Hepatic stellate cell (primary cell): ENCODE measurements around the gene MGP.
A peak's percentile ranks its signal among the peaks of the same experiment; 100 is the strongest.

Experiments
- DNase-seq: peaks from one replicate; pipeline ENCODE4 v3.0.0; 2011; ENCODE audit warnings: low spot score

MGP gene

GRCh38 chr12:14860490-14860889 is 25.2 kb downstream of the MGP start:
- DNase-seq, result no peak

DNA sequence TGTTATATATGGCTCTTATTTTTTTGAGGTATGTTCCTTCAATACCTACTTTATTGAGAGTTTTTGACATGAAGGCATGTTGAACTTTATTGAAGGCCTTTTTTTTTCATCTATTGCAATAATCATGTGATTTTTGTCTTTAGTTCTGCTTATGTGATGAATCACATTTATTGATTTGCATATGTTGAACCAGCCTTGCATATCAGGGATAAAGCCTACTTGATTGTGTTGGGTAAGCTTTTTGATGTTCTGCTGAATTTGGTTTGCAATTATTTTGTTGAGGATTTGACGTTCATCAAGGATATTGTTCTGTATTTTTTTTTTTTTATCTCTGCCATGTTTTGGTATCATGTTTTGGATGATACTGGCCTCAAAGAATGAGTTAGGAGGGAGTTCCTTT is 27.1 kb downstream of the MGP start:
- DNase-seq, result no peak

GRCh38 chr12:14854586-14855183 is 31.0 kb downstream of the MGP start:
- DNase-seq, result no peak

GRCh38 chr12:14853961-14854360 is 31.7 kb downstream of the MGP start:
- DNase-seq, result no peak

DNA sequence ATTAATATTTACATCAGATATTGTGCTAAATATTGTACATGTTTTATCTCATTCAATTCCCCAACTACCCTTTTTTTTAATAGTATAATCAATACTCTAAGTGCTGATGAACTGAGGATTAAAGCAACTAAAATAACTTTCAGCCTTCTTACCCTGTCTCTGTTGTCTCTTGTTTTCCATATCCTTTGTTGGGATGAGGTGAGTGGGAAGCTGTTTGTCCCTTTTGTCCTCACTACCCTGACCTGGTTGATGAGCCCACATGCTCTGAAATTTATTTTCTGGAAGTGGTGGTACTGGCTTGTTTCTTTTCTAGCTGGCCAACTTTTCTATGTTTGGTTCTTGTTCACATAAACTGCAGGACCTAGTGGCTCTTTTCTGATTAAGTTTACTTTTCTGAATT is 32.8 kb downstream of the MGP start:
- DNase-seq, result no peak

- DNase-seq, result no peak
Observed at GRCh38 chr12:14850929-14851663, 34.6 kb downstream of the MGP start.

- DNase-seq, result no peak
Observed at GRCh38 chr12:14849661-14850060, 36.0 kb downstream of the MGP start.

- no peak for DNase-seq
Observed at GRCh38 chr12:14846876-14847580, 38.6 kb downstream of the MGP start.

- no peak for DNase-seq
Observed at GRCh38 chr12:14846042-14846587, 39.5 kb downstream of the MGP start.

GRCh38 chr12:14845350-14845750 is 40.3 kb downstream of the MGP start:
- DNase-seq, result peak; percentile 44

GRCh38 chr12:14844401-14844800 is 41.3 kb downstream of the MGP start:
- DNase-seq, result no peak

GRCh38 chr12:14843425-14843887 is 42.2 kb downstream of the MGP start, which contains the start of gene ART4:
ART4 (minus strand) TSS chr12:14843526; CDS start chr12:14843113, 413 bp downstream.
- no peak for DNase-seq

- no peak for DNase-seq
Observed at GRCh38 chr12:14842315-14842714, 43.3 kb downstream of the MGP start.

- peak; percentile 55 for DNase-seq
Observed at GRCh38 chr12:14841761-14842160, 43.9 kb downstream of the MGP start.

DNA sequence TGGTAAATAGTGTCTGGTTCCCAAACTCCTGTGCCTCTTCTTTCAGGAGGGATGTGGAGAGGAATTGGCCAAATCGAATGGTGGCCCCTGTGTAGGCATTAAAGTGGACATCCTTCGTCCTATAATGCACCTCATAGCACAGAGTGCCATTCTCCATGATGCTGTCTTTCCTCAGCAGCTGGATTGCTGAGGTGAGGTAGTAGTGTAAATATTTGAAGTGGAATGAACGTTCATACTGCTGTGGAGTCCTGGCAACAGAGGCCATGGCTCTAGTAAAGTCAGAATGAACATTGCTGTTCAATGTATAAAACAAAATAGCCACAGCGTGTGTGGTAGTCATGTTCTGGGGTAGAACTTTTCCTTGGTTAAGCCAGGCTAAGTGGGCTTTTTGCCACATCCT is 45.0 kb downstream of the MGP start:
- DNase-seq, result no peak

- no peak for DNase-seq
Observed at GRCh38 chr12:14839262-14839661, 46.4 kb downstream of the MGP start.

DNA sequence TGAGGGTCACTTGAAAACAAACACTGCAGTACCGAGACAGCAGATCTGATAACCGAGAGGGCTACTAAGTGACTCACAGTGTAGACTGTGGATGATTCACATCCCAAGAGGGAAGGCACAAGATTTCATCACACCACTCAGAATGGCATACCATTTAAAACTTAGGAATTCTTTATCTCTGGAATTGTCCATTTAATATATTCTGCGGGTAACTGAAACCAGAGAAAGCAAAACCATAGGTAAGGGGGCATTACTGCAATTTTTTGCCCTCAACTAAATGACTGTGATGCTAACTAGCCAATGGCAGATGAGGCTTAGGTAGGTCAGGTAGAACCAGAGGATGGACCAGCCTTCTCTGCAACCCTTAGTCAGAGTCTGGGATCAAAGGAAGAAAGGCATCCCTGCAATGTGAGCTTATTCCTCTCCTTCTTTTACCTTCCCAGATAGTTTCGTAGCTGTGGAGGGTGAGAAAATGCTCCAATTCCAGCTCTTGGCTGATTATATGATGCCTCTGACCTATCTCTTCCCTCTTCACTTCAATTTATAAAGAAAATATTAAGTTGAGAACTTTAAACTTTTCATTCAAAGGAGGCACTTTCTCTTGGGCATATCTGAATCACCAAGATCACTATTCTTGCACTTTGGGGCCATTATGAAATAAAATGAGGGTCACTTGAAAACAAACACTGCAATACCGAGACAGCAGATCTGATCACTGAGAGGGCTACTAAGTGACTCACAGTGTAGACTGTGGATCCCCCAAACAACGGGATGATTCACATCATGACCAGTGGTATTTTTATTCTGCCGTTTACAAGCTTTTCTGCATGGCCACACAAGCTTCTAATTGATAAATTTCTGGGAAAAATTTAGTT is 49.1 kb downstream of the MGP start:
- peak; percentile 35 for DNase-seq

GRCh38 chr12:14834509-14834908 is 51.1 kb downstream of the MGP start:
- no peak for DNase-seq

GRCh38 chr12:14833952-14834351 is 51.7 kb downstream of the MGP start:
- DNase-seq, result no peak

DNA sequence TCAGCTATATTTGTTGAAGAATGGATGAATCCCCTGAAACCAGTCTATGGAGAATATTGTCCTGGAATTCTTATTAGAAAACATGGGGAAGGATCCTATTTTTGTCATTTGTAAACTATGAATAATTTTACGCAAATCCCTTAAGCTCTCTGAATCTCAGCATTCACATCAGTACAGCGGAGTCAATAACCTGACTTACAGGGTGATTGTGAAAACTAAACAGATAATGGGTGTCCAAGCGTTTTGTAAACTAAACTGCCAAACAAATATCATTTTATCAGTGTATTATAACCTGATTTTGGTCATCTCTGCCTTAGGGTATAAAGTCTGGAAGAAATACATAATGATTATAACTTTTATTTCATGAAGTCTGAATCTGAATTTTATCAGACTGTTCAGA is 52.3 kb downstream of the MGP start:
- DNase-seq, result no peak
